ENCODE results near the gene TSPAN16. TPM values are rescaled to one million over a fixed set of nuclear protein-coding genes. Genes with fewer than 3 reads are reported as not detected.
"Not testable (repeated sequence)": the region's sequence is repeated elsewhere in the genome, so short reads cannot be mapped to it uniquely, and the experiment has no call there.

TSPAN16 gene
- total and polyA plus RNA-seq, 2 donors from 2014 or later, result not detected

DNA sequence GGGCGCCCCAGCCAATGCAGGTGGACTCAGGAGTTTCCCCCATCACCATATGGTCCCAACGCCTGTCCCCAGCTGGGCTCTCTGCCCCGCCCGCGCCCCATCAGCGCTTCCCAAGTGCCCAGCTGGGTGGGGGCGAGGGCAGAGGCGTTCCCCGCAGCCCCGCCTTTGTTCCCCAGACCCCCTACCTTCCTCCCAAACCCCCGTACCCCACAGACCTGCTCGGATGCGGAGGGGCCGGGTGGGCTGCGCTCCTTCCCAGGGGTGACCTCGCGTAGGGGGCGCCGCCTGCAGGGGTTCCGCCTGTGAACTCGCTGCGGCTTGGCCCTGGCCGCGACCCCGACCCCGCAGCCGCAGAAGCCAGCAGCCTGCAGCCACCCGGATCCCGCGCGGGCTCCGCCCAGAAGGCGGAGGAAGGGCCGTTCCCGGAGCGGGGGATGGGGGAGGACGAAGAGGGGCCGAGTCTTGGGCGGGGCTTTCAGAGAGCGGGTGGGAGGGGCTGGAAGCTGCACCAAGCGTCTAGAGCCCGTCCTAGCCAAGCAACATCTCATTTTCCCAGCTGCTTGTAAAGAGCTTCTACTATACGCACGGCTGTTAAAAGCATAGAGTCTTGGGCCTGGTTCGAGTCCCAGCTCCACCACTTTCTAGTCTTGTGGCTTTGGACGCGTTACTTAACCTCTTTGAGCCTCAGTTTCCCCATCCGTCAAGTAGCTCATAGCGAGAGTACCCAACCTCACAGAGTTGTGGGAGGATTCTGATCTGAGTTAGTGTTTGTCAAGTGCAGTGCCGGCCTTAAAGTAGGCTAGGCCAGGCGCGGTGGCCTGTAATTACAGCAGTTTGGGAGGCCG, 43.5 kb downstream of the TSPAN16 start, which contains the start of gene RAB3D:
Gene RAB3D, minus strand, starts transcription at position 404 of the 845 bp plus-strand sequence. CDS start 2,258 bp downstream, outside the sequence.
- Histone ChIP-seq H3K4me1 (ENCODE audit: control insufficient read depth in 2 of 3, insufficient read depth in 2 of 3, low read depth in 1 of 3, low read length in 3 of 3) (peaks cover 0 to 10% (median 4%) of the 10 kb centered on the region in 3 donors), H3K4me3 (ENCODE audit: low read length in 3 of 3) (peak within 1 kb of the TSS; percentile 43 to 67 (median 66)), H3K27me3 (ENCODE audit: control insufficient read depth, insufficient read depth, low read length) (no peaks in the 10 kb centered on the region), H3K27ac (ENCODE audit: low read depth in 2 of 2, low read length in 2 of 2) (peak within 1 kb of the TSS; percentile 40 to 57), H3K9ac (ENCODE audit: low read length in 3 of 3) (peak within 1 kb of the TSS in 2 of 3 donors; percentile 32 to 71), H3K9me3 (ENCODE audit: control insufficient read depth in 2 of 3, insufficient read depth in 1 of 3, low read length in 3 of 3) (no peaks in the 10 kb centered on the region), H3K36me3 (ENCODE audit: control insufficient read depth in 2 of 3, insufficient read depth in 3 of 3, low read length in 3 of 3) (peaks cover 0 to 7% (median 2%) of the 10 kb centered on the region in 3 donors)
- DNase-seq, result peak; percentile 95 to 98 (median 96)
- intact Hi-C loops (cut with DNase I), result no loop called here
- TF ChIP-seq, protein P1, sequence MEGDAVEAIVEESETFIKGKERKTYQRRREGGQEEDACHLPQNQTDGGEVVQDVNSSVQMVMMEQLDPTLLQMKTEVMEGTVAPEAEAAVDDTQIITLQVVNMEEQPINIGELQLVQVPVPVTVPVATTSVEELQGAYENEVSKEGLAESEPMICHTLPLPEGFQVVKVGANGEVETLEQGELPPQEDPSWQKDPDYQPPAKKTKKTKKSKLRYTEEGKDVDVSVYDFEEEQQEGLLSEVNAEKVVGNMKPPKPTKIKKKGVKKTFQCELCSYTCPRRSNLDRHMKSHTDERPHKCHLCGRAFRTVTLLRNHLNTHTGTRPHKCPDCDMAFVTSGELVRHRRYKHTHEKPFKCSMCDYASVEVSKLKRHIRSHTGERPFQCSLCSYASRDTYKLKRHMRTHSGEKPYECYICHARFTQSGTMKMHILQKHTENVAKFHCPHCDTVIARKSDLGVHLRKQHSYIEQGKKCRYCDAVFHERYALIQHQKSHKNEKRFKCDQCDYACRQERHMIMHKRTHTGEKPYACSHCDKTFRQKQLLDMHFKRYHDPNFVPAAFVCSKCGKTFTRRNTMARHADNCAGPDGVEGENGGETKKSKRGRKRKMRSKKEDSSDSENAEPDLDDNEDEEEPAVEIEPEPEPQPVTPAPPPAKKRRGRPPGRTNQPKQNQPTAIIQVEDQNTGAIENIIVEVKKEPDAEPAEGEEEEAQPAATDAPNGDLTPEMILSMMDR (IDR thresholded peaks at IDR 0.05; ENCODE audit: borderline replicate concordance, extremely low read depth, insufficient read depth), result no peak
- FAIRE-seq, result no peak

DNA sequence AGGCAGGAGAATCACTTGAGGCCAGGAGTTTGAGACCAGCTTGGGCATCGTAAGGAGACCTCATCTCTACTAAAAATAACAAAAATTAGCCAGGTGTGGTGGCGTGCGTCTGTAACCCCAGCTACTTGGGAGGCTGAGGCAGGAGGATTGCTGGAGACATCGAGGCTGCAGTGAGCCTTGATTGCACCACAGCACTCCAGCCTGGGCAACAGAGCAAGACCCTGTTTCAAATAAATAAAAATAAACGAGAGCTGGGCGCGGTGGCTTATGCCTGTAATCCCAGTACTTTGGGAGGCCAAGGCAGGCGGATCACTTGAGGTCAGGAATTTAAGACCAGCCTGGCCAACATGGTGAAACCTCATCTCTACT, 44.1 kb downstream of the TSPAN16 start:
- DNase-seq; FAIRE-seq; H3K36me3 ChIP-seq (ENCODE audit: control insufficient read depth in 2 of 3, insufficient read depth in 3 of 3, low read length in 3 of 3); intact Hi-C loops (cut with DNase I); H3K27me3 ChIP-seq (ENCODE audit: control insufficient read depth, insufficient read depth, low read length); H3K27ac ChIP-seq (ENCODE audit: low read depth in 2 of 2, low read length in 2 of 2); H3K9me3 ChIP-seq (ENCODE audit: control insufficient read depth in 2 of 3, insufficient read depth in 1 of 3, low read length in 3 of 3): not testable (repeated sequence)
- Histone ChIP-seq H3K4me3 (ENCODE audit: low read length in 3 of 3) (peak overlapping the region in 2 of 3 donors; percentile 66 to 67), H3K9ac (ENCODE audit: low read length in 3 of 3) (peak overlapping the region in 1 of 3 donors; percentile 71), H3K4me1 (ENCODE audit: control insufficient read depth in 2 of 3, insufficient read depth in 2 of 3, low read depth in 1 of 3, low read length in 3 of 3) (peaks cover 0 to 12% (median 4%) of the 10 kb centered on the region in 3 donors)

DNA sequence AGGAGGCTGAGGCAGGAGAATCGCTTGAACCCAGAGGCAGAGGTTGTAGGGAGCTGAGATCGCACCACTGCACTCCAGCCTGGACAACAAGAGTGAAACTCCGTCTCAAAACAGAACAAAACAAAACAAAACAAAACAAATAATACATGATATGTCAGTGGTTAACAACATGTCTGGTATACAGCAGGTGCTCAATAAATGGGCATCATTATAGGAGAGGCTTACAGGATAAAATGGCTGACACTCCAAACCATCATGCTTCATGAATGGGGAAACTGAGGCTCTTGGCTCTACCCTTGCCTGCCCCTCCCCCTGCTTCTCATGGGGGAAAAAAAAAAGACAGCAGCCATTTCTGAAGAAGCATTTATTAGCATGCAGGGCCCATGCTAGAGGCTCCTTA, 46.5 kb downstream of the TSPAN16 start:
- FAIRE-seq, result no peak
- no peaks in the 10 kb centered on the region for H3K36me3 ChIP-seq (ENCODE audit: control insufficient read depth in 2 of 3, insufficient read depth in 3 of 3, low read length in 3 of 3)
- H3K4me3 ChIP-seq (ENCODE audit: low read length in 3 of 3), result no peak overlapping the region

More for the DNA sequence above, 46.5 kb downstream of the TSPAN16 start:
- Histone ChIP-seq H3K27ac (ENCODE audit: low read depth in 2 of 2, low read length in 2 of 2) (no peak overlapping the region), H3K4me1 (ENCODE audit: control insufficient read depth in 2 of 3, insufficient read depth in 2 of 3, low read depth in 1 of 3, low read length in 3 of 3) (peaks cover 0 to 20% (median 4%) of the 10 kb centered on the region in 3 donors), H3K27me3 (ENCODE audit: control insufficient read depth, insufficient read depth, low read length) (no peaks in the 10 kb centered on the region), H3K9me3 (ENCODE audit: control insufficient read depth in 2 of 3, insufficient read depth in 1 of 3, low read length in 3 of 3) (no peaks in the 10 kb centered on the region), H3K9ac (ENCODE audit: low read length in 3 of 3) (no peak overlapping the region)
- TF ChIP-seq, protein P1 (IDR thresholded peaks at IDR 0.05; ENCODE audit: borderline replicate concordance, extremely low read depth, insufficient read depth), result no peak
- intact Hi-C loops (cut with DNase I), result no loop called here
- DNase-seq, result no peak
